ENCODE data around the gene UPF1.

DNA sequence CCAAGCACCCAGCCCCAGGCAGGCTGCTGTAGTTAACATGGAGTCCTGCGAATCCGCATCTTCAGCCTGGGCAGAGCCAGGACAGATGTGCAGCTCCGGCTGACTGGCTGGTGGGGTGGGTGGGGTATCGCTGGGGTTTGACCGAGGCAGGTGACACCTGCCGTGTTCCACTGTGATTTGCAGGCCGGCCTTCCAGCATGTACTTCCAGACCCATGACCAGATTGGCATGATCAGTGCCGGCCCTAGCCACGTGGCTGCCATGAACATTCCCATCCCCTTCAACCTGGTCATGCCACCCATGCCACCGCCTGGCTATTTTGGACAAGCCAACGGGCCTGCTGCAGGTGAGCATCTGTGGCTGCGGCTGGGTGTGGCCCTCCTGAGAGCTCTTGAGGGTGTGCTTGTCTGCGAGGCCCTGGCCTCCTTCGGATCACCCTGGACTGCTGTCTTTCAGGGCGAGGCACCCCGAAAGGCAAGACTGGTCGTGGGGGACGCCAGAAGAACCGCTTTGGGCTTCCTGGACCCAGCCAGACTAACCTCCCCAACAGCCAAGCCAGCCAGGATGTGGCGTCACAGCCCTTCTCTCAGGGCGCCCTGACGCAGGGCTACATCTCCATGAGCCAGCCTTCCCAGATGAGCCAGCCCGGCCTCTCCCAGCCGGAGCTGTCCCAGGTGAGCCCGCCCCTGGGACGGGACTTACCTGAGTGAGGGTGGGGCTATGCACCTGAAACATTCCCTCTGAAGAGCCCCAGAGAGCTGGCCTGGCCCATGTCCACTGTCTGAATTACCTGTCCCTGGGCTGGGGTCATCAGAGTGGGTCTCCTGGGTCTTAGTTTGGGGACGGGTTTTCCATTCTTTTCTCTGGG is 33.6 kb downstream of the UPF1 start:
- TF ChIP-seq POLR2A (IDR thresholded peaks at IDR 0.05) = no peak
- TF ChIP-seq, protein P1, sequence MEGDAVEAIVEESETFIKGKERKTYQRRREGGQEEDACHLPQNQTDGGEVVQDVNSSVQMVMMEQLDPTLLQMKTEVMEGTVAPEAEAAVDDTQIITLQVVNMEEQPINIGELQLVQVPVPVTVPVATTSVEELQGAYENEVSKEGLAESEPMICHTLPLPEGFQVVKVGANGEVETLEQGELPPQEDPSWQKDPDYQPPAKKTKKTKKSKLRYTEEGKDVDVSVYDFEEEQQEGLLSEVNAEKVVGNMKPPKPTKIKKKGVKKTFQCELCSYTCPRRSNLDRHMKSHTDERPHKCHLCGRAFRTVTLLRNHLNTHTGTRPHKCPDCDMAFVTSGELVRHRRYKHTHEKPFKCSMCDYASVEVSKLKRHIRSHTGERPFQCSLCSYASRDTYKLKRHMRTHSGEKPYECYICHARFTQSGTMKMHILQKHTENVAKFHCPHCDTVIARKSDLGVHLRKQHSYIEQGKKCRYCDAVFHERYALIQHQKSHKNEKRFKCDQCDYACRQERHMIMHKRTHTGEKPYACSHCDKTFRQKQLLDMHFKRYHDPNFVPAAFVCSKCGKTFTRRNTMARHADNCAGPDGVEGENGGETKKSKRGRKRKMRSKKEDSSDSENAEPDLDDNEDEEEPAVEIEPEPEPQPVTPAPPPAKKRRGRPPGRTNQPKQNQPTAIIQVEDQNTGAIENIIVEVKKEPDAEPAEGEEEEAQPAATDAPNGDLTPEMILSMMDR (IDR thresholded peaks at IDR 0.05) = no peak
- no peak for TF ChIP-seq POLR2AphosphoS5 (IDR thresholded peaks at IDR 0.05)

Measured in transverse colon (tissue), 4 donors.